HUDEP-2 (cell line): ENCODE measurements around the gene CD2AP.

Experiments used
- DNase-seq, 76 experiments: peaks; one replicate each; lab custom pipeline; 2025; ENCODE audit not compliant: unreplicated experiment in 76 of 76; lab: John Stamatoyannopoulos, UW

CD2AP gene

DNA sequence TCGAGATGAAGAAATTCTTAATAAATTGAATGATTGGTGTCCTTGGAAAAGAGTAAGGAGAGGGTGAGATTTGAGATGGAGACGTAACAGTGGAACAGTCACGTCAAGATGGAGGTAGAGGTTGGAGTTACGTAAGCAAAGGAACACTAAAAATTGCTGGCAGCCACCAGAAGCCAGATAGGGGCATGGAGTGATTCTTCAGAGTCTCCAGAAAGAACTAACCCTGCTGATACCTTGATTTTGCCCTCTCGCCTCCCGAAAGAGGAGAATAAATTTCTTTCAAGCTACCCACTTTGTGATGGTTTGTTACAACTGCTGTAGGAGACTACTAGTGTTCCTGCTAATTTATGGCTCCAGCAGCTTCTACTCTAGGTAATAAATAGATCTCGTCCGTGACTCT lies 17.6 kb downstream of the CD2AP start:
- no peak for DNase-seq

DNA sequence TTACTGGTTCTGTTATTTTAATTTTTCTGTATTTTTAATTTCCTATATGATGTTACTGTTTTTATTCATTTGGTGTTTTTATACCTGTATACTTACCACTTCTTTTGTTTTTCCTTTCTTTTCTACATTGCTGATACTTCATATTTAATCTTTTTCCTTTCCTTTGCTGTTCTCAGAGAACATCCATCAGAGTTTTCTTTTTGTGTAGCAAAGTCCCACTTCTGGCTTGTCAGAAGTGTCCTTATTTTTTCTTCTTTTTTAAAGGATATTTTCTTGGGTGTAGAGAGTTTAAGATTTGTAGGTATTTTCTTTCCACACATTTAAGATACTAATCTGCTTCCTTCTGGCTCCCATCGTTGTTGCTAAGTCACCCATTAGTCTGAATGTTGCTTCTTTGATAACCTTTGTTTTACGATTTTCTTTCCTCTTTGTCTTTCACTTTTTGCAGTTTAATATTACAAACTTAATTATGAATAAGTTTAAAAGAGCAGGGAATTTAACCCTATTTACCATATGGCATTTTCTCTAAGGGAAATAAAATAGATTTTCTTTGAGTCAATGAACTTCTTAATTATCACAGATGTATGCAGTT lies 18.5 kb downstream of the CD2AP start:
- DNase-seq: no peak

- DNase-seq: no peak
Observed at GRCh38 chr6:47496935-47497579, 19.5 kb downstream of the CD2AP start.

DNA sequence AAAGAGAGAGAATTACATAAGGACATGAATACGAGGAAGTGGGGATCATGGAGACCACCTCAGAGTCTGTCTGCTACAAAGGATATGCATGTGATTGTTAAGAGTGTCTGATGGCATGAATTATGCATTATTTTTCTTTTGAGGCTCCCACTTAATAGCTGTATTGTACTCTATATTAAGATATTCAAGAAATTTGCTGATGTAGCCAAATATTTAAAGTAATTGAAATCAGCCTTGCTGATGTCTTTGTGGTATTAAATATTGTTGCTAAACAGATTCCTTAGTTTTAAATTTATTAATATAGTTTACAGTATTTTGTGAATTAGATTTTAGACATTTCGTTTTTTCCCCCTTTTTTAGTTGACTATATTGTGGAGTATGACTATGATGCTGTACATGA lies 25.3 kb downstream of the CD2AP start:
- no peak for DNase-seq

DNA sequence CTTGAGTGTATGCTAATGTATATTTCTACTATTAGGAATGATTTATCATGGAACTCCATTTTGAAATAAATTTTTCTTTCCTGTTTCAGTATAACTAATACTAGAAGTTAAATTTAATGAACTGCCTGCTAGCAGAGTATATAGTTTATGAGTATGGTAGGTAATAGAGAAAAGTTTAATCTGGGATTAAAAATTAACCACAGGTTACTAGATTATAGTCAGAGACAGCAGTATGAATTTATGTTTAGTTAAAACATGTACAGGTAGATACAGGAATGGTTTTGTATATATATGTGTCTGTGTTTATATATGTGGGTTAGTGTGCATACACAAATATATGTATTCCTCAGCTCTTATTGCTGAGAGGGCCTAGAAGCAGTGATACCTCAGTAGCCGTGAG lies 32.3 kb downstream of the CD2AP start:
- no peak for DNase-seq

GRCh38 chr6:47512872-47513271 lies 35.3 kb downstream of the CD2AP start:
- no peak for DNase-seq

- no peak for DNase-seq
Observed at GRCh38 chr6:47519279-47519678, 41.7 kb downstream of the CD2AP start.

DNA sequence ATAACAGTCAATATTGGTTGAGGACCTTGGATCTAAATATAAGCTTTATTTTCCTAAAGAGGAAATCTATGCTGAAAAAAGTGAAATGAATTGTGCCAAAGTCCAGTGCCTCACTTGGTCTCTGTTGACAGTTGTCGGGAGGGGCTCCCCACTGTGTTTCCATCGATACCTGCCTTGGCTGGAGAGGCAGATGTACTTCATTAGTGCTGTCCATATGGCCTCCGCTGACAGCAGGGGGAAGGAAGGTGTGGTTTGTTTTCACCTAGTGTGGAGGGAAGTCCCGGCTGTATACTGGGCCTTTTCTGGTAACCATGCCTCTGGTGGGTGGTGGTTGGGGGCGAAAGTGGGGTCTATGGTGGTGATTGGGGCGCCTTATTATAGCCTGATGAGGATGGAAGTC lies 42.7 kb downstream of the CD2AP start:
- DNase-seq: no peak

- DNase-seq: no peak
Observed at GRCh38 chr6:47521961-47522360, 44.4 kb downstream of the CD2AP start.

GRCh38 chr6:47524136-47524845 lies 46.7 kb downstream of the CD2AP start:
- no peak for DNase-seq

- DNase-seq: no peak
Observed at GRCh38 chr6:47525330-47526057, 47.9 kb downstream of the CD2AP start.

DNA sequence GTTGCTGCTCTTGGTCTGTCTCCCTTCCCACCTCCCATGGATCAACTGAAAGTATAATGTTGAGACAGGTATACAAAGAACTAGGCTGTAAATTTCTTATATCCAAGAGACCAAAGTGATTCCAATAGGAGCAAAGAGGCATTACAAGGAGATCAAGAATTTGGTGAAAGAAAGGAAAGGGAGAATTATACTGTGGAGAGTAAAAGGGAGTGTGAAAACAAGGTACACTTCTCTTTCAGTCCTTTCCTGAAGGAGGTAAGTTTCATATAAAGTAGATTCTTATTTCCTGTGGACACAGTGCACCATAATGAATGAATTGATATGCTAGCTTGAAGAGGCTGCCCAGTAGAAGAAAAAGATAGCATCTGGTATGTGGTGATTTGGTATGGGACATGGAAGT lies 49.7 kb downstream of the CD2AP start:
- DNase-seq: peak in 1 of 76 experiments; percentile 11

GRCh38 chr6:47529734-47530133 lies 52.1 kb downstream of the CD2AP start:
- DNase-seq: no peak

DNA sequence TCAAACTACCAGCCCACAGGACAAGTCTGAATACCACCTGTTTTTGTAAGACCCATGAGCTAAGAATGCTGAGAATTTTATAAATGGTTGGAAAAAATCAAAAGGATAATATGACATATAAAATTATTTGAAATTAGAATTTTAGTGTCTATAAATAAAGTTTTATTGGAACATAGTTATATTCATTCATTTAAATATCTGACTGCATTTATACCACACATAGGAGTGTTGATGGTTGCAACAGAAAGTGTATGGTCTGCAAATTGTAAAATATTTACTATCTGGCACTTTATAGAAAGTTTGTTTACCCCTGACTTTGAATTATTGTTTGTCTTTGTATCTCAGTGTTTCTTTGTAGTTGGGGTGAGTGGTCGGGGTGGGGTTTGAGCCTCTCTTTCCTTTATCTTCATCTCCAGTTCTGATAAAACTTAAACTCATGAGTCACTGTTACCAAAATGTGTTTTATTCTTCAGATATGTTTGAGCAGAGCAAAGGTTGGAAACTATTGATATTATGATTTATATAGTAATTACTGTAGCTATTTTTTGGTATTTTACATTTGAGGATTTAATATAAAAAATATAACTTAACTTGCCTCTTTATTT lies 55.5 kb downstream of the CD2AP start:
- DNase-seq: peak in 16 of 76 experiments; percentile 7 to 64 (median 24)

GRCh38 chr6:47534063-47534462 lies 56.5 kb downstream of the CD2AP start:
- DNase-seq: no peak

DNA sequence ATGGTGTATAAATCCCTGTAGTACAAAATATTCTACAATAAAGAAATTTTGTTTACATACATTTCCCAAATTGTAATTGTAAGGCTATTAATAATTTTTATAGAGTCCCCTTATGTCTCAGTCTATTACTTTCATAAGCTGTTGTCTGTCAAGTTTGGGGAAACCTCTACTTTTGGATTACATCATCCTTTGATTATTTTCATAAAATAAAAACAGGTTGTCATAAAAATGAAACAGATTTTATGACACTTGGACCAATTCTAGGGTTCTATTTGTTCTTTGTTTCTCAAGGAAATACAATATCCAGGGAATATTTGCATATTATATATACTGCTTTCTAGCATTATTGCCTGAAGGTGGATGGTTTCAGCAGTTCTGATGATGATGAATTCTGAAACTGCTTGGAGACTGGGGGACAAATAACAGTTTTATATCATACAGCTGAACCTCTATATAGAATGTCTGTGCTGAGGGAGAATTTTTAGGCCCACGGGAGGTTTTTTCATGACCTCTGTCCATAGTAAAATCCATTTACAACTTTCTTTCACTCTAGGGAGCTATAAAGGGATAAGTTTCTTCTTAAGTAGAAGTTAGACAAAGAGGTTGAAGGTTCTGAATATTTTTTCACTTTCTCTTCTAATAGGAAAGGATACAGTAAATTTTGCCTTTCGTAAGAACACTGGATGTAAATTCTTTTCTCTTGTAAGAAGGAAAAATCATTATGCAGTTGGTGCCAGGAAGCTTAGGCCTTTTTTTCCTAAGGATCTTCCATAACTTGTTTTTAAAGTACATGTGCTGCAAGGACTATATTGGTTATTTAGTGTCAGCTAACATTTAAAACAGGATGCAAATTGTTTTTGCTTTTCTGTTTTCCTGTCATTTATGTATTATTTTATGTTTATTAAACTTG lies 58.0 kb downstream of the CD2AP start:
- no peak for DNase-seq

DNA sequence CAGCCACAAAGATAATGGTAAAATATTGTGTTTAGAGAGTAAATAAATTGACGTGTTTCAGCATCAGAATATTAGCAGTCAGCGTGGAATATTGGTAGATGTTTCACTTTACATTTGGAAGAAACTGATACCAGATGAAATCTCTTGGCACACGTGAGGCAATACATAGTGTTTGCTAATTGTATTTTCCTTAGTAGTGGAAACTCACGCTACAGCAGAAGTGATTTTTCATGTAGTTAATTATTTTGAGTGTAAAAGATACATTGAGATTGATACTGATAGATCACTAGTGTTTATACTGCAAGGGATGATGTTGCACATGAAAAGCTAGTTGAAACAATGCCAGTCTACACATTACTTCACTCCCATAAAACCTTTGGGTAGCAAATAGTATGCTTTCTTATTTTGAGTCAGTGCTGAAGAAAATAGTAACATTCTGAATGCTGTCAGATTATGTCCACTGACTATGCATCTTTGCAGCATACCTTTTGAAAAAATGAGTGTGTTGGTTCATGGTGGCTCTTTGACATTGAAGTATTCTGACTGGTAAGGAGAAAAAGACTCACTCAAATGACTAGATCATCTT lies 59.3 kb downstream of the CD2AP start:
- no peak for DNase-seq

DNA sequence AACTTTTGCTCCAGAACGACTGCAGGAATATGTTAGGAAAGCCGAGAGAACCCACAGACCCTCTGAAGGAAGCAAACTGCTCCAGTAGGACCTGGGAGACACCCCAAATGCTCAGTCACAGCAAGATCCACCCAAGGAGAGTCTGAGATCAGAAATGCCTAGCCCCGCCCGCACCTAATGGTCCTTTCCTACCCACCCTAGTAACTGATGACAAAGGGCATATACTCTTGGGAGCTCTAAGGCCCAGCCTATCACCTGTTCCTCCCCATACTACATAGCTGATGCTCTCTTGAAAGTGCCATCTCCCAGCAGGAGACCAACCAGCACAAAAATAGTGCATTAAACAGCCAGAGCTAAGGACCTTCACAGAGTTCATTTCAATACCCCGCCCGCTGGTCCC lies 67.6 kb downstream of the CD2AP start:
- DNase-seq: no peak

DNA sequence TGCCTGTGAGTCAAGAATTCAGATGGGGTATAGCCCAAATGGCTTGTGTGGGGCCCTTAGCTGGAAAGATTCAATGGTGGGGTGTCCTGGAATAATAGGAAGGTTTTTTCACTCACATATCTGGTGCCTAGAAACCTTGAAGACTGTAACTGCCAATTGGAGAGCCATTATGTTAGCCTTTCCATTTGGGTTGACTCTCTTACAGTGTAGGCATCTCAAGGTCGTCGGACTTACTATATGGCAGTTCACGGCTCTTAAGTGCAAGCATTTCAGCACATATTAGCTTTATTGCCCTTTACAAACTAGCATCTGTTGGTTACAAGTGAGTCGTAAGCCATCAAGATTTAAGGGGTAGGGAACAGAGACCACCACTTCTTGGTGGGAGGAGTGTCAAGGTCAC lies 74.1 kb downstream of the CD2AP start:
- DNase-seq: no peak

DNA sequence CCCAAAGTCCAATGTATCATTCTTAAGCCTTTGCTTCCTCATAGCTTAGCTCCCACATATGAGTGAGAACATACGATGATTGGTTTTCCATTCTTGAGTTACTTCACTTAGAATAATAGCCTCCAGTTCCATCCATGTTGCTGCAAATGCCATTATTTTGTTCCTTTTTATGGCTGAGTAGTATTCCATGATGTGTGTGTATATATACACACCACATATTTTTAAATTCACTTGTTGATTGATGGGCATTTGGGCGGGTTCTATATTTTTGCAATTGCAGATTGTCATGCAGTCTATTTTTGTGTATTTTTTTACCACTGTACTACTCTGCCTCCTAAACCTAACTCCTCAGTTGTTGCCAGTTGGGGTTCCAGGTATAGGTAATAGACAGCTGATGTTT lies 74.7 kb downstream of the CD2AP start:
- DNase-seq: no peak
